Mammary epithelial cell (primary cell): Measurements from ENCODE around the gene BCCIP.

Source experiments
- CTCF ChIP-seq, 2 donors: IDR thresholded peaks in 1 of 2; conservative IDR thresholded peaks in 1 of 2; 2 replicates each; pipeline ENCODE4 v1.5.1; 2011 to 2012; ENCODE audit warnings: inconsistent platforms in 2 of 2, low read length in 2 of 2, mild to moderate bottlenecking in 2 of 2, control low read depth in 1 of 2, low read depth in 1 of 2; ENCODE audit not compliant: insufficient read depth in 1 of 2; ENCODE audit errors: extremely low read depth in 1 of 2
- EZH2 ChIP-seq: IDR thresholded peaks from 2 replicates; pipeline ENCODE4 v1.6.1; 2012; ENCODE audit warnings: low read length, inconsistent platforms, borderline replicate concordance

GRCh38 chr10:125846894-125847293 is 23.5 kb downstream of the BCCIP start:
- TF ChIP-seq CTCF (conservative IDR thresholded peaks at IDR 0.05 in 1 of 2, IDR thresholded peaks at IDR 0.05 in 1 of 2; ENCODE audit: extremely low read depth in 1 of 2, insufficient read depth in 1 of 2, low read depth in 1 of 2, low read length in 2 of 2) (no peak), EZH2 (no peak)
